ENCODE results near the gene TCF7L1. TPM values are rescaled to one million over a fixed set of nuclear protein-coding genes. Genes with fewer than 3 reads are reported as not detected.
A peak's percentile ranks its signal among the peaks of the same experiment; 100 is the strongest.

Gene TCF7L1
- total and polyA plus RNA-seq, 2 of the 13 experiments (the other 11 are each of a cell fraction or from before 2014, with no cell fraction given) = 0.04 to 0.15 TPM

GRCh38 chr2:85143463-85144082 is 10.4 kb downstream of the TCF7L1 start (continued):
- no peak for TF ChIP-seq DZIP1 (CRISPR knock-in tag; IDR thresholded peaks at IDR 0.05)
- no peak for TF ChIP-seq ZNF597 (CRISPR knock-in tag; IDR thresholded peaks at IDR 0.05)
- TF ChIP-seq GZF1 (CRISPR knock-in tag; IDR thresholded peaks at IDR 0.05) = no peak
- peak; percentile 25; the same call in 1 of the 2 replicates for TF ChIP-seq ETV5 (CRISPR knock-in tag; IDR thresholded peaks at IDR 0.05; ENCODE audit: borderline replicate concordance)
- TF ChIP-seq ZNF768 (CRISPR knock-in tag; IDR thresholded peaks at IDR 0.05) = no peak
- no peak for TF ChIP-seq ZNF878 (CRISPR knock-in tag; IDR thresholded peaks at IDR 0.05)
- TF ChIP-seq KMT2B (CRISPR knock-in tag; IDR thresholded peaks at IDR 0.05) = no peak
- TF ChIP-seq PBX2 (CRISPR knock-in tag; IDR thresholded peaks at IDR 0.05) = no peak
- TF ChIP-seq KDM6A (CRISPR knock-in tag; IDR thresholded peaks at IDR 0.05; ENCODE audit: low read depth) = peak; percentile 49; the same call in 1 of the 2 replicates
- TF ChIP-seq ZBTB8A (CRISPR knock-in tag; IDR thresholded peaks at IDR 0.05; ENCODE audit: borderline replicate concordance, low read depth) = no peak
- no peak for TF ChIP-seq LBX2 (CRISPR knock-in tag; IDR thresholded peaks at IDR 0.05; ENCODE audit: borderline replicate concordance)
- 0 out of 2 replicates have a peak, but pooled peaks have one; percentile 45 for TF ChIP-seq MYPOP (CRISPR knock-in tag; IDR thresholded peaks at IDR 0.05)
- no peak for TF ChIP-seq TERF1 (CRISPR knock-in tag; IDR thresholded peaks at IDR 0.05)
- TF ChIP-seq E2F5 (CRISPR knock-in tag; conservative IDR thresholded peaks at IDR 0.05) = no peak; the same call in 1 of the 2 replicates
- TF ChIP-seq ZIK1 (CRISPR knock-in tag; IDR thresholded peaks at IDR 0.05; ENCODE audit: borderline replicate concordance, low read depth) = no peak
- TF ChIP-seq MXD1 (CRISPR knock-in tag; IDR thresholded peaks at IDR 0.05) = no peak
- TF ChIP-seq ZMYM4 (CRISPR knock-in tag; IDR thresholded peaks at IDR 0.05) = peak; percentile 56; the same call in 1 of the 2 replicates
- no peak for TF ChIP-seq ZNF850 (CRISPR knock-in tag; conservative IDR thresholded peaks at IDR 0.05)

All from HepG2 (cell line).